ENCODE data around the gene NELL2. TPM values are rescaled to one million over a fixed set of nuclear protein-coding genes. Genes with fewer than 3 reads are reported as not detected.

Gene NELL2
- polyA plus RNA-seq, 2 of the 4 experiments (the other 2 are of a cell fraction): 0.16 TPM; not detected in 1

- POLR2A ChIA-PET: no interaction called here
- Histone ChIP-seq H3K4me1 (no peaks in the 10 kb centered on the region), H3K9me3 (no peaks in the 10 kb centered on the region), H3K27ac (no peak overlapping the region), H3K4me3 (no peak overlapping the region), H3K4me2 (no peak overlapping the region)
- FAIRE-seq (no peak), DNase-seq (ENCODE audit: low read depth in 1 of 2, low spot score in 1 of 2) (no peak), ATAC-seq (no peak)
- CTCF ChIA-PET: no interaction called here
- TF ChIP-seq BHLHE40 (IDR thresholded peaks at IDR 0.05; ENCODE audit: low read depth, low read length) (no peak), NFE2L2 (conservative IDR thresholded peaks at IDR 0.05; ENCODE audit: low read length) (no peak), RFX5 (IDR thresholded peaks at IDR 0.05) (no peak), FOXS1 (CRISPR knock-in tag; IDR thresholded peaks at IDR 0.05) (no peak), MAX (IDR thresholded peaks at IDR 0.05) (no peak), ATOH8 (CRISPR knock-in tag; IDR thresholded peaks at IDR 0.05; ENCODE audit: low read depth) (no peak), CBX8 (IDR thresholded peaks at IDR 0.05) (no peak), BCL3 (IDR thresholded peaks at IDR 0.05) (no peak)
Observed at GRCh38 chr12:44503329-44503728, 372.8 kb downstream of the NELL2 start.

- ChIA-PET POLR2A (no interaction called here), CTCF (interaction anchor here (0.6 kb wide), 1 partner anchor 173 kb away, joined by 3 read pairs; no protein-coding TSS in a partner anchor)
- Histone ChIP-seq H3K9me3 (no peaks in the 10 kb centered on the region), H3K4me3 (no peak overlapping the region), H3K27ac (no peak overlapping the region), H3K4me1 (no peaks in the 10 kb centered on the region), H3K4me2 (no peak overlapping the region)
- no peak for DNase-seq (ENCODE audit: low read depth in 1 of 2, low spot score in 1 of 2)
- no peak for FAIRE-seq
- no peak for ATAC-seq
- WGBS (ENCODE audit: missing lambda C conversion rate): 47% methylated on average over 14 of the region's 14 CpGs
- no peak for TF ChIP-seq HDAC2 (IDR thresholded peaks at IDR 0.05)
- no peak for TF ChIP-seq ATOH8 (CRISPR knock-in tag; IDR thresholded peaks at IDR 0.05; ENCODE audit: low read depth)
- TF ChIP-seq JUNB (IDR thresholded peaks at IDR 0.05): no peak
- TF ChIP-seq ESRRA (IDR thresholded peaks at IDR 0.05; ENCODE audit: borderline replicate concordance, low read length): no peak
- no peak for TF ChIP-seq FOSB (CRISPR knock-in tag; IDR thresholded peaks at IDR 0.05)
- no peak for TF ChIP-seq POLR2A (IDR thresholded peaks at IDR 0.05; ENCODE audit: low read length)
- no peak for TF ChIP-seq HOXA7 (CRISPR knock-in tag; IDR thresholded peaks at IDR 0.05)
Observed at GRCh38 chr12:44502681-44503080, 373.4 kb downstream of the NELL2 start.

GRCh38 chr12:44500423-44500822, 375.7 kb downstream of the NELL2 start:
- DNase-seq (ENCODE audit: low read depth in 1 of 2, low spot score in 1 of 2) (no peak), ATAC-seq (no peak), FAIRE-seq (no peak)
- Histone ChIP-seq H3K4me2 (no peak overlapping the region), H3K4me3 (no peak overlapping the region), H3K9me3 (no peaks in the 10 kb centered on the region), H3K4me1 (no peaks in the 10 kb centered on the region), H3K27ac (no peak overlapping the region)
- no CpG with 5 or more reads among the region's 24 CpGs for WGBS (ENCODE audit: missing lambda C conversion rate)
- no peak for TF ChIP-seq CEBPB (IDR thresholded peaks at IDR 0.05)
- TF ChIP-seq ELK1 (IDR thresholded peaks at IDR 0.05; ENCODE audit: low read depth, low read length): no peak
- no peak for TF ChIP-seq HES2 (IDR thresholded peaks at IDR 0.05)
- TF ChIP-seq HMGXB4 (CRISPR knock-in tag; IDR thresholded peaks at IDR 0.05; ENCODE audit: borderline replicate concordance): no peak
- CTCF ChIA-PET: no interaction called here
- POLR2A ChIA-PET: no interaction called here

Data from A549 (cell line).